GM18526 (cell line): ENCODE measurements around the gene CSNK2B.

Experiments
- POLR2A ChIP-seq: IDR thresholded peaks from 3 replicates; pipeline ENCODE4 v1.6.1; 2011; ENCODE audit not compliant: insufficient read length; ENCODE audit errors: extremely low read depth

The CSNK2B gene

DNA sequence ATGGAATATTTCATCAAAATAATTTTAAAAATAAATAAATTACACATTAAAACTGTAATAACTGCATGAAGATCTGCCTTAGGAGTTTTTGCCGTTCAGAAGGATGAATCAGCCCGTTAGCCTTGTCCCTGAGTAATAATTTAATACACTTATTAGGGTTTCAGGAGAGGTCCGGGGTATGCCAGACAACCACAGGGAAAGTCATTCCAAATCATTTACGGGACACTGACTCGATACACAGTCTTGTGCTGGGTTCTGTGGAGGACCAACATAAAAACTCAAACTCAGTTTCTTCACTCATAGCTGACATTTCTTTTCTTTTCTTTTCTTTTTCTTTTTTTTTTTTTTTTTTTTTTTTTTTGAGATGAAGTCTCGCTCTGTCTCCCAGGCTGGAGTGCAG, 40.1 kb downstream of the CSNK2B start:
- TF ChIP-seq POLR2A = no peak

DNA sequence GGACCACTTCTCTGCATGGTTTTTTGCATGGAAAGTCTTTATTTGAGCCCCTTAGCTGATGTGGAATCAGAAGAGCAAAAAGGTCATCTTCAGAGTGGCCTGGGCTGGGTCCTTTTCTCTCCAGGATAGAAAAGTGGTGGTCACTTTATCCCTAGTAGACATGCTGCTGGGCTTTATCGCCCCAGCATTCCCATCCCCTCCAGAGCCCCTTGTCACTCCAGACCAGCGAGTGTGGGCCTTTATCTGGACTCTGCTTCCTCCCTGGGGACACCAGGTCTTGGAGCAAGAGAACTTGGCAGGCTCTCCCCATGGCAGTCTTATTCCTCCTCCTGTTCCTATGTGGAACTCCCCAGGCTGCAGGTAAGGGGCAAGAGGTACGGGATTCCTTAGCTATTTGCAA, 40.7 kb downstream of the CSNK2B start, which contains the start of gene LY6G6F:
Gene LY6G6F, plus strand, starts transcription at position 268 of the 400 bp plus-strand sequence. Its CDS starts 41 bp downstream, at position 309.
- TF ChIP-seq POLR2A = no peak

DNA sequence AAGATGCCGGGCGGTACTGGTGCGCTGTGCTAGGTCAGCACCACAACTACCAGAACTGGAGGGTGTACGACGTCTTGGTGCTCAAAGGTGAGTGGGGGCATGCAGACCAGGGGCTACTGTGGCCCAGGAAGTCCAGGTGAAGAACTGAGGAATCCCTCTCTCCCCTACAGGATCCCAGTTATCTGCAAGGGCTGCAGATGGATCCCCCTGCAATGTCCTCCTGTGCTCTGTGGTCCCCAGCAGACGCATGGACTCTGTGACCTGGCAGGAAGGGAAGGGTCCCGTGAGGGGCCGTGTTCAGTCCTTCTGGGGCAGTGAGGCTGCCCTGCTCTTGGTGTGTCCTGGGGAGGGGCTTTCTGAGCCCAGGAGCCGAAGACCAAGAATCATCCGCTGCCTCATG, 41.8 kb downstream of the CSNK2B start:
- TF ChIP-seq POLR2A = no peak

DNA sequence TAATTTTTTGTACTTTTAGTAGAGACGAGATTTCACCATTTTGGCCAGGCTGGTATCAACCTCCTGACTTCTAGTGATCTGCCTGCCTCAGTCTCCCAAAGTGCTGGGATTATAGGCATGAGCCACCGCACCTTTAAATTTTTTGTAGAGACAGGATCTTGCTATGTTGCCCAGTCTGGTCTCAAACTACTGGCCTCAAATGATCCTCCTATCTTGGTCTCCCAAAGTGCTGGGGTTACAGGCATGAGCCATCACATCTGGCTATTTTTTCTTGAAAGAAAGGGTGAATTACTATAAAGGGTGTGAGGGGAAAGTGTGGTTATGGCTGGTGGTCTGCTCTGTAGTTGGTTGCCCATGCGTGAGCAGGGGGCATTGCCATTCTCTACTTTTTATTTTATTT, 42.3 kb downstream of the CSNK2B start:
- no peak for TF ChIP-seq POLR2A

DNA sequence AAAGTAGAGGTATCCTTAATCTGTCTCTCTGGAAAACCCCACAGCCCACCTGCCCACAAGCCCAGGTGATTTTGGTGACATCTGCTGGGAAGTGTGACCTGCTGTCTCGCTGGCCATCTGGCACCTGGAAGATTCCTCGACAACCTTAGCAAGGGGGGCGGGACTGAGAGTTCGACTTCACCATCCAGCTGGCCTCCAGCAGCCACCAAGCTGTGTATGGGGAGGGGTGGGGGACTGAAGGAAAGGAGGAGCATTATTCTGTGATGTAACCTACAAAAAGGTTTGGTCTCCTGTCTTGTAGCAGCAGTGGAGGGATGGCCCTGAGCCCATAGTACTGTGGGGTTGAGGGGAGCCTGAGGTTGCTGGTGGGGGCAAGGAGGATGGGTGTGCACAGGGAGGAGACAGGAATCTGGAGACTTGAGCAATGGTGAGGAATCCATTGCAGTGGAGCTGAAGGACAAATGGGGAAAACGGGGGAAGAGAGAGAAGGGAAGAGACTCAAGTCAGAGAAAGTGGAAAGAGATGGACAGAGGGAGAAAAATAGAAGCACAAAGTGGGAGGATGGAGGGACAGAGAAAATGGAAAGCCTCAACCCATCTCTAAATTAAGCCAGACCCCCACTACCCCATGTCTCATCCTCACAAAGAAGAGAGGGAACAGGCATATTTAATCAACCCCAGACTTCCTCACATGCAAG, 44.8 kb downstream of the CSNK2B start:
- TF ChIP-seq POLR2A = no peak

DNA sequence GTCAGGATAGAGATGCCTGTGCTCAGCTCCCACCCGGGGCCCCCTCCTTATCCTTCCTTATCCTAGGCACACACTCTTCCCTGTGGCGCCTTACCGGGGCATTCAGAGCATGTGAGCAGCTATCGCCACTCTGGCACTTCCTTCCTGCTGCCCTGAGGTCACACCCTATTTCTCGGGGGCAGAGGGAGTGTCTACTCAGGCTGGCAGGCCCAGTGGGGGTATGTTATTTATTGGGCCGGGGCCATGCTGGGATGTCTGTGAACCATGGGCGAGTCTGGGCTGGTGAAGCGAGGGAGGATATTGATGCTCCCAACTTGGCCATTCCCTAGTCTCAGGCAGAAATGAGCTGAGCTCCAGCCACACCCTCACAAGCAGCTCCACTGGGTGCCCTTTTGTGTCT, 45.4 kb downstream of the CSNK2B start:
- TF ChIP-seq POLR2A = no peak

DNA sequence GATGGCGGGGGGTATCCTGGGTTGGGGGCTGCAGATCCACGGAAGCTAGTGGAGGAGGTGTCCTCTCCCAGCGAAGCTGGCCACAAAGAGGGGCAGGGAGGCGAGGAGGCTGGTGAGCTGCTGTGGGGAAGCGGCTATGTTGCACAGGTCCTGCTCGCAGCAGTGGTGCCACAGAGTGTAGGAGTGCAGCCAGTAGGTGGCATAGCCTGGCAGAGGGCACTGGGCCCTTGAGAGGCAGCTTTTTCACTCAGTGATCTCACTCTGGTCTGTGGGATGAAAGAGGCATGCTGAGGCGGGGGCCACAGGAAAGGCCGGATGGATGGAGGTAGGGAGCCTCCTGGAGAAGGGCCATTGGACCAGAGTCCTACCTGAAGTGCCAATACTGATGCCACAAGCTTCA, 46.4 kb downstream of the CSNK2B start:
- no peak for TF ChIP-seq POLR2A

DNA sequence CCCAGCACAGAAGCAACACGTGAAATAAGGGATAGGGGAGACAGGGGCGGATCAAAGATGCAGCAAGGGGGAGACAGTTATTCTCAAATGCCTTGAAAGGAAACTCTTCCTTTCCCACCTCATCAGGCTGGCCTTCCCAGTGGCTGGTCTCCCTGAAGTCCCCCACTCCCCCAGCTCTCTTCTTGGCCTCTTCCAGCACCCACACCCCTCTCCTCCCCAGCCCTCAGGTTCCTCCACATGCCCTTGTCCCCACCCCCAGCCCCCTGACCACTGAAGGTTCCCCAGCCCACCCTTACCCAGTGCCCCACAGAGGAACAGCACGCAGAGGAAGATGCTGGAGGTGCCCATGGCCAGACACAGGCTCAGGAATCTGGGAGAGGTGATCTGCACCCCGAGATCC, 47.6 kb downstream of the CSNK2B start:
- no peak for TF ChIP-seq POLR2A

DNA sequence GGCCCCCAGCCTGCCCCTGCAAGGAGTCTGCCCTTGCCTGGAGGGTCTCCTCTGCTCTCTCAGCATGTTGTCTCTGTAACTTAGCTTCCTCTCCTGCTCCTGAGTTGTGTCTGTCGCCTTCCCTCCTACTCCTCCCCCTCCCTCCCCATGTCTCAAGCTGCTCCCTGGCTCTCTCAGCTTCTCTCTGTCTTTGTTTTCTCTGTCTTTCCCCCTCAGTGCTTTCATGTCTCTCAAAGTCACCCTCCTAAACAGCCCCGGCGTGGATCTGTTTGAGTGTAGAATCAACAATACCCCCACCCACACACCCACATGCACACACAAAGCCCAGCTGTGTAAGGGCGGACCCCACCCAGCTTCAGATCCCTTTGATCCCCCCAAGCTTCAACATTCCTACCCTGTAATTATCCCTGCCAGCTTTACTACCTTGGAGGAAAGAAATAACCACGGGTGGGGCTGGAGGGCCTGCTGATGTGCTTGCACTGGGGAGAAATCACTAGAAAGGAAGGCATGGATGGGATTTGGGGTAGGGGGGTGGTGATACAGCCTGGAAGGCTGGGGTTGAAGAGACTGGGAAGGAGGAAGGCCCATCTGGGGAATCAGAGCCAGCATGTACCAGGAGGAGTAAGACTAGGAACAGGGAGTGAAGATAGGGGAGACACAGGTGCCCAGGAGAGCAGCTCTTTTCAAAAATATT, 48.3 kb downstream of the CSNK2B start:
- no peak for TF ChIP-seq POLR2A

DNA sequence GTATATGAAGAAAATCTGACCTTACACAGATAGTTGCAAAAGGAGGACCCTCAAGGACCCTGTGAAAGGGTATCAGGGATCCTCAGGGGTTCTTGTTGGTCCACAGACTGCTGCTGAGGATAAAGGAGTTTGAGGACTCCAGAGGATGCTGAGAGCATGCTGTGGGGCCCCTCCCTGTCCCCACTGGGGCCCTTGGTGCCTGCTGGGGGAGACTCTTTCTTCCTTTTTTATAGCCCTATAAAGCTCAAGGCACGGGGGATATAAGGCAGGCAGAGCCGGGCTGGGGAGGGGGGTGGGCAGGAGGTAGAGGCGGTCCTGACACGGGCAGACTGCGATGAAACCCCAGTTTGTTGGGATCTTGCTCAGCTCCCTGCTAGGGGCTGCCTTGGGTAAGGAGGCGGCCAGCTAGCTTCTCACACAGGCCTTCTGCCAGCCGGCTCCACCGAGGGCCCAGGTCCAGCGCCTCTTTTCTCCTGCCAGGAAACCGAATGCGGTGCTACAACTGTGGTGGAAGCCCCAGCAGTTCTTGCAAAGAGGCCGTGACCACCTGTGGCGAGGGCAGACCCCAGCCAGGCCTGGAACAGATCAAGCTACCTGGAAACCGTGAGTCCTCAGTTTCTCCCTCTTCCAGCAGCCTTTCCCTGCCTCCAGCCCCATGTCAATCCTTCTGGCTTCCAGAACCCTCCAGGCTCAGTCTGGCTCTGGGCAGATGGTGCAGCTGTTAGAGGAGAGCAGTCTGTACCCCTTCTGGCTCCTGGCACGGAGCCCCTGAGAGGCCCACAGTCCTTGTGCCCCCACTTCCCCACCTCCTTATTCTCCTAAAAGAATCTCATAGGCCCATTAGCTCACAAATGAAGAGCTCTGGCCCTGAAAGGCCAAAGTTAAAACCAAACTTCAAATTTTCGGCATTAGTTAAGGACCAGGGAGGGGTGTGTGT, 49.4 kb downstream of the CSNK2B start, which contains the start of gene LY6G6D:
Gene LY6G6D, plus strand, starts transcription at position 327 of the 937 bp plus-strand sequence. Its CDS starts 8 bp downstream, at position 335.
- no peak for TF ChIP-seq POLR2A

DNA sequence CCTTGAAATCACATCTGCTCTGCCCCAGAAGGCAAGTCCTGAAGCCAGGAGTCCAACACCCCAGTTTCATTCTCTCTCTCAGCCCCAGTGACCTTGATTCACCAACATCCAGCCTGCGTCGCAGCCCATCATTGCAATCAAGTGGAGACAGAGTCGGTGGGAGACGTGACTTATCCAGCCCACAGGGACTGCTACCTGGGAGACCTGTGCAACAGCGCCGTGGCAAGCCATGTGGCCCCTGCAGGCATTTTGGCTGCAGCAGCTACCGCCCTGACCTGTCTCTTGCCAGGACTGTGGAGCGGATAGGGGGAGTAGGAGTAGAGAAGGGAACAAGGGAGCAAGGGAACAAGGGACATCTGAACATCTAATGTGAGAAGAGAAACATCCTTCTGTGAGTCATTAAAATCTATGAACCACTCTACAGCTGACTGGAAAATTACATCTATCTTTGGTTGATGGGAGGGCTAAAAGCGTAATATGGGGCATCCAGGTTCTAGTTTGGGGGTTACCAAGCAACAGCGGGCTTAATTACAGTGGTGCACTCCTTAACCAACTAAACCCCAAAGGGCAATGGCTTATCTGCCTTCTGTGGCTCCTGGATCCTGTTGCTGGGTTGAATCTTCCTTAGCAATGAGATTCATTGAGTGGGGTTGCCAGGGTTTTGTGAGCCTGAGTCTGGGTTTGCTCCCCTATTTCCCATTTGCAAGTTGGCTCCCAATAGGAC, 51.8 kb downstream of the CSNK2B start:
- no peak for TF ChIP-seq POLR2A

DNA sequence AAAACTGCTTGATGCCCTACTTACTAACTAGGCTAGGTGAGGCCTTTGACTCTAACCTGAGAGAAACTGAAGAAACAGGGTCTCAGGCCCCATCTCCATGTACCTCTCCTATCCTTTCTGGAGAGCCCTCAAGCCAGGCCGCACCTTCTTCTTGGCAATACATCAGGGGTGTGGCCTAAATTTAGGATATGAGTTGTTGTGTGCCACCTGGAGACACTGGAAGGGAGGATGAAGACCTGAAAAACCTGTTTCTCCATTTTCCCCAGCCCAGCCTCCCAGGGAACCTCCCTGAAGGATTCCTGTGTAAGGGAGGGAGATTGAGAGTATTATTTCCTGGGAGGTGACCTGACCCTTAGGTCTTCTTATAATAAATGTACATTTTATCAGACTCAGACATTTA, 52.4 kb downstream of the CSNK2B start:
- TF ChIP-seq POLR2A = no peak

DNA sequence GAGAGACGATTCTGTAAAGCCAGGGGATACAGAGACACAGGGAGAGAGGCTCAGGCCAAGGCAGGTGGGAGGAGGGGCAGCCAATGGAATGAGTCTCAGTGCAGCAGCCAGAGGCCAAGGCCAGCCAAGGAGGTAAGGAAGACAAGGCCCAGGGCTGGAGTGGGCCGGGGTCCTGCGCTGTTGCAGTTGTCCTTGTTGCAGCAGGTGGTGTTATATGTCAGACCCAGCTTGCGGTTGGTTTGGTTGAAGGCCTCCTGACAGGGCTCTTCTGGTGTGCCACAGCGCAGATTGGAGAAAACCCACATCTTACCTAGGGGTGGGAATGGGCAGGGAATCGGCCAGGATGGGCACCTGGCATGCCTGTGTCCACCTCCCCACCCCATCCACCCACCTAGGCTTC, 53.1 kb downstream of the CSNK2B start:
- TF ChIP-seq POLR2A = no peak
